Esophagus muscularis mucosa (tissue), 4 donors: Measurements from ENCODE around the gene ZCCHC8.

ENCODE experiments used
- CTCF ChIP-seq, 3 experiments: fragments of 200-600 bp in 2 of 3; fragments of 450-650 bp in 1 of 3; sonication (generic) in 2 of 3; IDR thresholded peaks; one replicate each; pipeline ENCODE4 v1.5.1; 2017 to 2019; ENCODE audit warnings: antibody characterized with exemption in 3 of 3, mild to moderate bottlenecking in 2 of 3, moderate library complexity in 1 of 3
- EP300 ChIP-seq: sonication (generic); formaldehyde crosslinking; IDR thresholded peaks from one replicate; pipeline ENCODE4 v1.6.1; 2017; ENCODE audit warnings: antibody characterized with exemption
- POLR2A ChIP-seq: fragments of 450-650 bp; IDR thresholded peaks from one replicate; pipeline ENCODE4 v1.6.1; 2017; ENCODE audit warnings: antibody characterized with exemption, moderate library complexity, mild to moderate bottlenecking, low read depth
- POLR2AphosphoS5 ChIP-seq, 2 donors: sonication (generic); formaldehyde crosslinking; IDR thresholded peaks; one replicate each; pipeline ENCODE4 v1.6.1; 2017; ENCODE audit warnings: antibody characterized with exemption in 2 of 2

- TF ChIP-seq CTCF (IDR thresholded peaks at IDR 0.05): no peak
- no peak for TF ChIP-seq POLR2A
- no peak for TF ChIP-seq POLR2AphosphoS5 (IDR thresholded peaks at IDR 0.05)
- no peak for TF ChIP-seq EP300
These were observed 807 bp upstream of the ZCCHC8 start for GRCh38 chr12:122501489-122501989.
